ENCODE results near the gene ATP1A3.

Gene ATP1A3

GRCh38 chr19:41928221-41928683 lies 65.8 kb downstream of the ATP1A3 start, which contains the start of gene ERFL:
TSS of gene ERFL (minus strand) at chr19:41928449. CDS start at chr19:41912919, 15,530 bp downstream.
- H3K4me2 ChIP-seq (ENCODE audit: low read length): peak within 1 kb of the TSS; percentile 93
- H3K9ac ChIP-seq: no peak within 1 kb of the TSS
- H3K9me3 ChIP-seq (ENCODE audit: control insufficient read depth, low read length): no peaks in the 10 kb centered on the region
- no peaks in the 10 kb centered on the region for H3K27me3 ChIP-seq (ENCODE audit: control insufficient read depth, insufficient read depth, low read length)
- TF ChIP-seq, protein P1, sequence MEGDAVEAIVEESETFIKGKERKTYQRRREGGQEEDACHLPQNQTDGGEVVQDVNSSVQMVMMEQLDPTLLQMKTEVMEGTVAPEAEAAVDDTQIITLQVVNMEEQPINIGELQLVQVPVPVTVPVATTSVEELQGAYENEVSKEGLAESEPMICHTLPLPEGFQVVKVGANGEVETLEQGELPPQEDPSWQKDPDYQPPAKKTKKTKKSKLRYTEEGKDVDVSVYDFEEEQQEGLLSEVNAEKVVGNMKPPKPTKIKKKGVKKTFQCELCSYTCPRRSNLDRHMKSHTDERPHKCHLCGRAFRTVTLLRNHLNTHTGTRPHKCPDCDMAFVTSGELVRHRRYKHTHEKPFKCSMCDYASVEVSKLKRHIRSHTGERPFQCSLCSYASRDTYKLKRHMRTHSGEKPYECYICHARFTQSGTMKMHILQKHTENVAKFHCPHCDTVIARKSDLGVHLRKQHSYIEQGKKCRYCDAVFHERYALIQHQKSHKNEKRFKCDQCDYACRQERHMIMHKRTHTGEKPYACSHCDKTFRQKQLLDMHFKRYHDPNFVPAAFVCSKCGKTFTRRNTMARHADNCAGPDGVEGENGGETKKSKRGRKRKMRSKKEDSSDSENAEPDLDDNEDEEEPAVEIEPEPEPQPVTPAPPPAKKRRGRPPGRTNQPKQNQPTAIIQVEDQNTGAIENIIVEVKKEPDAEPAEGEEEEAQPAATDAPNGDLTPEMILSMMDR (IDR thresholded peaks at IDR 0.05): no peak
- H3K4me1 ChIP-seq: peaks cover 20% of the 10 kb centered on the region
- H3K27ac ChIP-seq: no peak within 1 kb of the TSS
- no peaks in the 10 kb centered on the region for H3K79me2 ChIP-seq
- H3K36me3 ChIP-seq (ENCODE audit: control insufficient read depth, insufficient read depth, low read length): no peaks in the 10 kb centered on the region
- peak within 1 kb of the TSS; percentile 64 for H2AFZ ChIP-seq
- peak within 1 kb of the TSS; percentile 60 for H3K4me3 ChIP-seq (ENCODE audit: low read depth, low read length)

GRCh38 chr19:41927497-41928192 lies 66.4 kb downstream of the ATP1A3 start:
- TF ChIP-seq, protein P1 (IDR thresholded peaks at IDR 0.05): no peak
- Histone ChIP-seq H3K36me3 (ENCODE audit: control insufficient read depth, insufficient read depth, low read length) (no peaks in the 10 kb centered on the region), H3K79me2 (no peaks in the 10 kb centered on the region), H3K9ac (no peak overlapping the region), H2AFZ (peak overlapping the region; percentile 64), H3K9me3 (ENCODE audit: control insufficient read depth, low read length) (no peaks in the 10 kb centered on the region), H3K4me2 (ENCODE audit: low read length) (peak overlapping the region; percentile 93), H3K4me3 (ENCODE audit: low read depth, low read length) (peak overlapping the region; percentile 60), H3K4me1 (peaks cover 20% of the 10 kb centered on the region), H3K27ac (no peak overlapping the region), H3K27me3 (ENCODE audit: control insufficient read depth, insufficient read depth, low read length) (no peaks in the 10 kb centered on the region)

DNA sequence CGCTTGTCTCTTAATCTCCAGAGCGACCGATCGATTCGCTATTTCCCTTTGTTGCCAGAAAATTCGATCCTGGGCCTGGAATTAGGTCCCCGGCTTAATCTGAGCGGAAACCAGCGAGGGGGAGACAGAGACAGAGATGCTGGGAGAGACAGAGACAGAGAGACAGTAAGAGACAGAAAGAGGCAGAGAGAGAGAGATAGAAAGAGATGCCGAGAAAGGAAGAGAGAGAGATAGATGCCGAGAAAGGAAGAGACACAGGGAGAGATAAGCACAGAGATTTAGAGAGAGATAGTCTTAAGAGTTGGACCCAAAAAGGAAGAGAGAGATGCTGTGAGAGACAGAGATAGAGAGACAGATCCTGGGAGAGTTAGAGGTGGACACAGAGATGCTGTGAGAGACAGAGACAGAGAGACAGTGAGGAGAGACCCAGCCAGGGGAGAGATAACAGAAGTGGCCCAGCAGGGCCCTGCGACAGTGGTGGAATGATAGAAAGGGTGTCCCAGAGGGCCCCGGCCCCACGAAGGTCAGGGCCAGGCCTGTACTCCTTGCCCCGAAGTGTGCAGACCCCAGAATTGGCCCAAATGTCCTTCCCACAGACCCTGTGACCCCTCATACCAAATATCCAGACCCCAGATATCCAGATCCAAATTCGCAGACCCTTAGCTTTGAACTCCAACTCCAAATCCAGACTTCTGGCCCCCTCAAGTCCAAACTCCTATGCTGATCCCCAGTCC lies 67.1 kb downstream of the ATP1A3 start:
- no peak overlapping the region for H3K4me3 ChIP-seq (ENCODE audit: low read depth, low read length)
- H3K27me3 ChIP-seq (ENCODE audit: control insufficient read depth, insufficient read depth, low read length): no peaks in the 10 kb centered on the region
- TF ChIP-seq, protein P1 (IDR thresholded peaks at IDR 0.05): no peak
- no peaks in the 10 kb centered on the region for H3K79me2 ChIP-seq
- H3K4me1 ChIP-seq: peaks cover 20% of the 10 kb centered on the region
- no peak overlapping the region for H3K9ac ChIP-seq
- no peak overlapping the region for H2AFZ ChIP-seq
- no peak overlapping the region for H3K27ac ChIP-seq
- H3K4me2 ChIP-seq (ENCODE audit: low read length): no peak overlapping the region
- H3K36me3 ChIP-seq (ENCODE audit: control insufficient read depth, insufficient read depth, low read length): no peaks in the 10 kb centered on the region
- no peaks in the 10 kb centered on the region for H3K9me3 ChIP-seq (ENCODE audit: control insufficient read depth, low read length)

- H3K27ac ChIP-seq: no peak overlapping the region
- peaks cover 15% of the 10 kb centered on the region for H3K4me1 ChIP-seq
- TF ChIP-seq, protein P1 (IDR thresholded peaks at IDR 0.05): no peak
- no peaks in the 10 kb centered on the region for H3K27me3 ChIP-seq (ENCODE audit: control insufficient read depth, insufficient read depth, low read length)
- H2AFZ ChIP-seq: no peak overlapping the region
- no peaks in the 10 kb centered on the region for H3K79me2 ChIP-seq
- H3K36me3 ChIP-seq (ENCODE audit: control insufficient read depth, insufficient read depth, low read length): no peaks in the 10 kb centered on the region
- no peak overlapping the region for H3K4me3 ChIP-seq (ENCODE audit: low read depth, low read length)
- no peaks in the 10 kb centered on the region for H3K9me3 ChIP-seq (ENCODE audit: control insufficient read depth, low read length)
- H3K4me2 ChIP-seq (ENCODE audit: low read length): no peak overlapping the region
- H3K9ac ChIP-seq: no peak overlapping the region
These were observed 67.8 kb downstream of the ATP1A3 start for GRCh38 chr19:41926028-41926762.

Data from parathyroid adenoma (tissue), 2 donors.